H1 (cell line): ENCODE data around the gene JDP2. TPM values are rescaled to one million over a fixed set of nuclear protein-coding genes. Genes with fewer than 3 reads are reported as not detected.

ENCODE experiments used
- CTCF ChIA-PET: fragments of 300-600 bp; sonication (Branson Sonifier 250); formaldehyde crosslinking; loops from one replicate; lab custom pipeline; 2021; ENCODE audit not compliant: partially characterized antibody; lab: Charles Lee
- POLR2A ChIA-PET: fragments of 300-600 bp; sonication (Branson Sonifier 250); formaldehyde crosslinking; loops from one replicate; lab custom pipeline; 2021; ENCODE audit warnings: inconsistent platforms; ENCODE audit not compliant: partially characterized antibody; lab: Charles Lee
- DNase-seq, 2 experiments: peaks; one replicate each; pipeline versions ENCODE4 v3.0.0 to v3.0.0-alpha.2; 2010 to 2022; ENCODE audit warnings: low spot score in 2 of 2, low read depth in 1 of 2, mixed read lengths in 1 of 2
- FAIRE-seq: peaks from 2 replicates; lab custom pipeline; 2011; peaks lifted over from hg19 to GRCh38; lab: Jason Lieb, UNC
- H2AFZ ChIP-seq: 2 replicates; pipeline ENCODE4 v1.8.1; 2012; ENCODE audit warnings: low read length, inconsistent platforms
- H2AK5ac ChIP-seq: 2 replicates; pipeline ENCODE4 v1.6.1; 2013; ENCODE audit warnings: low read depth, low read length
- H2BK120ac ChIP-seq: replicated peaks from 2 replicates; pipeline ENCODE3; 2013; ENCODE audit warnings: low read depth, low read length, inconsistent platforms
- H2BK12ac ChIP-seq: 2 replicates; pipeline ENCODE4 v1.6.1; 2013; ENCODE audit warnings: low read depth, low read length
- H2BK15ac ChIP-seq: 2 replicates; pipeline ENCODE4 v1.6.1; 2013; ENCODE audit warnings: low read length
- H2BK20ac ChIP-seq: 2 replicates; pipeline ENCODE4 v1.6.1; 2013; ENCODE audit warnings: low read length
- H2BK5ac ChIP-seq: 2 replicates; pipeline ENCODE4 v1.6.1; 2013; ENCODE audit warnings: low read depth, low read length
- H3K14ac ChIP-seq: 2 replicates; pipeline ENCODE4 v1.6.1; 2013; ENCODE audit warnings: inconsistent platforms; ENCODE audit not compliant: insufficient read length
- H3K18ac ChIP-seq: 2 replicates; pipeline ENCODE4 v1.6.1; 2013; ENCODE audit warnings: low read length; ENCODE audit errors: extremely low read depth
- H3K23ac ChIP-seq: 2 replicates; pipeline ENCODE4 v1.6.1; 2013; ENCODE audit warnings: inconsistent platforms; ENCODE audit not compliant: insufficient read length
- H3K23me2 ChIP-seq: 2 replicates; pipeline ENCODE4 v1.6.1; 2013; ENCODE audit warnings: low read depth, low read length
- H3K27ac ChIP-seq: 2 replicates; pipeline ENCODE4 v1.6.1; 2011; ENCODE audit warnings: low read depth, low read length, inconsistent platforms
- H3K27me3 ChIP-seq, 4 experiments: replicated peaks in 1 of 4; 1 replicate in 1 of 4; 2 replicates in 3 of 4; pipeline versions ENCODE4 v1.6.1 to v1.8.1; 2011 to 2013; ENCODE audit warnings: low read length in 3 of 4, mild to moderate bottlenecking in 3 of 4, inconsistent platforms in 2 of 4, mixed read lengths in 2 of 4, moderate library complexity in 1 of 4; ENCODE audit not compliant: control insufficient read depth in 3 of 4, insufficient read depth in 3 of 4; ENCODE audit errors: extremely low read depth in 1 of 4
- H3K36me3 ChIP-seq, 4 experiments: 2 replicates each; pipeline versions ENCODE4 v1.6.1 to v1.8.1; 2011 to 2013; ENCODE audit warnings: mild to moderate bottlenecking in 4 of 4, low read length in 3 of 4, moderate library complexity in 2 of 4, control low read depth in 1 of 4, inconsistent platforms in 1 of 4; ENCODE audit not compliant: insufficient read depth in 4 of 4, control insufficient read depth in 2 of 4
- H3K4ac ChIP-seq: replicated peaks from 2 replicates; pipeline ENCODE3; 2013; ENCODE audit warnings: low read length, low read depth, mixed read lengths, inconsistent platforms; ENCODE audit not compliant: insufficient read length
- H3K4me1 ChIP-seq, 4 experiments: replicated peaks in 1 of 4; 1 replicate in 1 of 4; 2 replicates in 3 of 4; pipeline versions ENCODE4 v1.6.1 to v1.8.1; 2011 to 2013; ENCODE audit warnings: low read length in 3 of 4, inconsistent platforms in 2 of 4, mixed read lengths in 1 of 4; ENCODE audit not compliant: insufficient read depth in 4 of 4, control insufficient read depth in 3 of 4
- H3K4me2 ChIP-seq, 2 experiments: 2 replicates each; pipeline versions ENCODE4 v1.6.1 to v1.8.1; 2011 to 2013; ENCODE audit warnings: low read depth in 2 of 2, low read length in 2 of 2, control low read depth in 1 of 2, inconsistent platforms in 1 of 2, mild to moderate bottlenecking in 1 of 2; ENCODE audit not compliant: insufficient read depth in 1 of 2
- H3K4me3 ChIP-seq, 4 experiments: fragments of 200-600, 300-600 bp in 1 of 4; sonication (generic), shearing (Covaris generic), sonication (Bioruptor Twin) in 1 of 4; 2 replicates each; pipeline versions ENCODE4 v1.5.1 to v1.8.1; 2011 to 2016; ENCODE audit warnings: low read length in 4 of 4, low read depth in 3 of 4, control low read depth in 2 of 4, inconsistent platforms in 2 of 4, mild to moderate bottlenecking in 2 of 4, mixed read lengths in 1 of 4, moderate library complexity in 1 of 4; ENCODE audit not compliant: insufficient read depth in 2 of 4; ENCODE audit errors: extremely low read depth in 1 of 4
- H3K56ac ChIP-seq: replicated peaks from 2 replicates; pipeline ENCODE3; 2013; ENCODE audit warnings: low read depth, mild to moderate bottlenecking, mixed read lengths, low read length, inconsistent platforms; ENCODE audit not compliant: insufficient read length
- H3K79me1 ChIP-seq: 2 replicates; pipeline ENCODE4 v1.6.1; 2013; ENCODE audit warnings: low read depth, low read length, control low read depth
- H3K79me2 ChIP-seq, 2 experiments: 2 replicates each; pipeline versions ENCODE4 v1.6.1 to v1.8.1; 2012 to 2013; ENCODE audit warnings: low read length in 2 of 2, mild to moderate bottlenecking in 2 of 2, inconsistent platforms in 1 of 2; ENCODE audit not compliant: insufficient read depth in 2 of 2, control insufficient read depth in 1 of 2
- H3K9ac ChIP-seq, 4 experiments: replicated peaks in 1 of 4; 1 replicate in 1 of 4; 2 replicates in 3 of 4; pipeline versions ENCODE4 v1.6.1 to v1.8.1; 2011 to 2013; ENCODE audit warnings: low read depth in 3 of 4, low read length in 3 of 4, control low read depth in 2 of 4, mild to moderate bottlenecking in 2 of 4, moderate library complexity in 2 of 4, inconsistent platforms in 1 of 4; ENCODE audit errors: extremely low read depth in 1 of 4
- H3K9me3 ChIP-seq, 2 experiments: 2 replicates each; pipeline versions ENCODE4 v1.6.1 to v1.8.1; 2012 to 2013; ENCODE audit warnings: mild to moderate bottlenecking in 2 of 2, moderate library complexity in 2 of 2, control low read depth in 1 of 2, inconsistent platforms in 1 of 2, low read depth in 1 of 2, low read length in 1 of 2, mixed read lengths in 1 of 2; ENCODE audit not compliant: insufficient read depth in 2 of 2
- H4K20me1 ChIP-seq, 2 experiments: replicated peaks in 1 of 2; 2 replicates each; pipeline versions ENCODE3 to v1.8.1; 2011 to 2013; ENCODE audit warnings: inconsistent platforms in 2 of 2, low read length in 2 of 2, mild to moderate bottlenecking in 1 of 2; ENCODE audit not compliant: insufficient read depth in 2 of 2, control insufficient read depth in 1 of 2
- H4K5ac ChIP-seq: 2 replicates; pipeline ENCODE4 v1.6.1; 2013; ENCODE audit warnings: low read length, low read depth, mixed read lengths, inconsistent platforms; ENCODE audit not compliant: insufficient read length
- H4K8ac ChIP-seq: 2 replicates; pipeline ENCODE4 v1.8.0; 2013; ENCODE audit warnings: mild to moderate bottlenecking, moderate library complexity, low read length, inconsistent platforms; ENCODE audit not compliant: insufficient read depth; ENCODE audit errors: extremely low read depth
- H4K91ac ChIP-seq: replicated peaks from 2 replicates; pipeline ENCODE3; 2013; ENCODE audit warnings: low read length, mixed read lengths, inconsistent platforms; ENCODE audit not compliant: insufficient read length
- CTBP2 ChIP-seq: IDR thresholded peaks from 2 replicates; pipeline ENCODE4 v1.7.0; 2011; ENCODE audit warnings: borderline replicate concordance, mild to moderate bottlenecking, moderate library complexity, mixed read lengths, low read length; ENCODE audit not compliant: insufficient read depth, insufficient read length
- FOSL1 ChIP-seq: IDR thresholded peaks from 2 replicates; pipeline ENCODE4 v1.6.1; 2011; ENCODE audit warnings: mild to moderate bottlenecking, low read depth, low read length, moderate library complexity; ENCODE audit not compliant: insufficient read depth
- JUND ChIP-seq: IDR thresholded peaks from 2 replicates; pipeline ENCODE4 v1.6.1; 2011; ENCODE audit warnings: mild to moderate bottlenecking, improper control_type of control experiment, low read length
- KDM5A ChIP-seq: fragments of 200-600 bp; IDR thresholded peaks from 2 replicates; pipeline ENCODE4 v1.7.1; 2012; ENCODE audit warnings: mild to moderate bottlenecking, low read length, inconsistent platforms, mixed read lengths
- MAFK ChIP-seq: IDR thresholded peaks from 2 replicates; pipeline ENCODE4 v1.6.1; 2012; ENCODE audit warnings: low read depth, mild to moderate bottlenecking, improper control_type of control experiment, low read length
- POLR2A ChIP-seq, 2 experiments: IDR thresholded peaks; 1 replicate in 1 of 2; 2 replicates in 1 of 2; pipeline ENCODE4 v1.6.1; 2011; ENCODE audit warnings: low read depth in 2 of 2, low read length in 2 of 2, mild to moderate bottlenecking in 2 of 2; ENCODE audit errors: control extremely low read depth in 1 of 2
- RAD21 ChIP-seq, 2 experiments: IDR thresholded peaks in 1 of 2; conservative IDR thresholded peaks in 1 of 2; 2 replicates each; pipeline ENCODE4 v1.6.1; 2011; ENCODE audit warnings: low read depth in 2 of 2, low read length in 2 of 2, improper control_type of control experiment in 1 of 2, inconsistent platforms in 1 of 2, mild to moderate bottlenecking in 1 of 2, moderate library complexity in 1 of 2
- SP4 ChIP-seq: IDR thresholded peaks from 2 replicates; pipeline ENCODE4 v1.6.1; 2012; ENCODE audit warnings: low read length, inconsistent platforms
- SUZ12 ChIP-seq: fragments of 200-600 bp; sonication (generic); IDR thresholded peaks from 2 replicates; pipeline ENCODE4 v1.6.1; 2012; ENCODE audit warnings: mild to moderate bottlenecking, inconsistent platforms, low read length, moderate library complexity, mixed read lengths
- TBP ChIP-seq: IDR thresholded peaks from 2 replicates; pipeline ENCODE4 v1.6.1; 2011; ENCODE audit warnings: low read depth, low read length, improper control_type of control experiment
- YY1 ChIP-seq: IDR thresholded peaks from 2 replicates; pipeline ENCODE4 v1.6.1; 2011; ENCODE audit warnings: low read depth, mild to moderate bottlenecking, low read length
- WGBS, 2 experiments: shearing (Covaris generic) in 1 of 2; methylation state at CpG; one replicate each; pipeline versions ENCODE4 v1.1.6 to v1.1.7; 2013 to 2015; ENCODE audit warnings: low lambda C conversion rate in 2 of 2, mixed read lengths in 2 of 2, inconsistent platforms in 1 of 2, low coverage in 1 of 2, missing lambda C conversion rate in 1 of 2; ENCODE audit not compliant: insufficient replicate concordance in 2 of 2, insufficient coverage in 1 of 2, insufficient read length in 1 of 2; ENCODE audit errors: extremely low coverage in 1 of 2, missing lambda C conversion rate in 1 of 2; 5-methylcytosine and 5-hydroxymethylcytosine counted together
- polyA plus RNA-seq, 7 experiments: library from polyadenylated mRNA; depleted of rRNA in 3 of 7; stranded (reverse) in 5 of 7; unstranded in 2 of 7; fragments of >200 nt in 5 of 7; fragments of 200-250 nt in 2 of 7; gene quantifications; 1 replicate in 5 of 7; 2 replicates in 1 of 7; 4 replicates in 1 of 7; pipeline versions ENCODE4 v1.2.1 to v1.2.3, GENCODE V29; 2011 to 2013; ENCODE audit warnings: missing spikeins in 2 of 7, mixed read lengths in 2 of 7
- total RNA-seq: library from RNA; stranded (reverse); fragmentation: NEBNext Ultra II Directional; extraction: Animal tissue kit (Norgen Biotek cat#: 25700); gene quantifications from 2 replicates; pipeline ENCODE4 v1.2.1, GENCODE V29; 2021
- TF ChIP-seq, protein P1 (sequence below): IDR thresholded peaks from 2 replicates; pipeline ENCODE4 v1.6.1; 2012; ENCODE audit warnings: low read length, inconsistent platforms

Gene JDP2
- total and polyA plus RNA-seq, 2 of the 8 experiments (the other 6 are each of a cell fraction or from before 2014, with no cell fraction given): 8.9 to 27.2 TPM

DNA sequence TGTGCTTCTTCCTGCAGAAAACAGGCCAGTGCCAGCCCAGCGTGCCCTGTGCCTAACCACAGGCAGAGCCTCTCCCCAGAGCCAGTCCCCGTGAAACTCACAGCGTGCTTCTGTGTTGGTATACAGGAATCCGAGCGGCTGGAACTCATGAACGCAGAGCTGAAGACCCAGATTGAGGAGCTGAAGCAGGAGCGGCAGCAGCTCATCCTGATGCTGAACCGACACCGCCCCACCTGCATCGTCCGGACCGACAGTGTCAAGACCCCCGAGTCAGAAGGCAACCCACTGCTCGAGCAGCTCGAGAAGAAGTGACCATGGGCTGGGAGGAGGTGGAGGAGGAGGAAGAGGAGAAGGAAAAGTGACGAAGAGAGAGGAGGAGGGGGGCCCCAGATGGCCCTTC is 41.3 kb downstream of the JDP2 start:
- Histone ChIP-seq H4K91ac (no peak overlapping the region), H2AK5ac (no peak overlapping the region), H2BK15ac (no peak overlapping the region), H3K23ac (no peak overlapping the region), H3K4me1 (peaks cover 0 to 1% (median under 1%) of the 10 kb centered on the region in 4 experiments; a peak in 2 of 7 replicates), H3K36me3 (peaks cover 0 to 32% (median 6%) of the 10 kb centered on the region in 4 experiments; a peak in 6 of 8 replicates), H3K27me3 (0 out of 7 replicates have a peak, but pooled peaks cover 0 to 2% (median 0%) of the 10 kb centered on the region in 4 experiments), H2BK120ac (no peak overlapping the region), H2BK12ac (no peak overlapping the region), H3K14ac (no peak overlapping the region), H4K5ac (no peak overlapping the region), H3K4me3 (no peak overlapping the region), H3K18ac (no peak overlapping the region), H3K27ac (no peak overlapping the region), H2BK20ac (no peak overlapping the region), H4K8ac (no peak overlapping the region), H2AFZ (no peak overlapping the region), H3K9ac (no peak overlapping the region), H4K20me1 (no peaks in the 10 kb centered on the region), H3K79me1 (no peaks in the 10 kb centered on the region; the same call in 1 of the 2 replicates), H3K56ac (no peak overlapping the region), H3K23me2 (no peaks in the 10 kb centered on the region), H3K4ac (no peak overlapping the region), H3K9me3 (no peaks in the 10 kb centered on the region), H3K79me2 (no peaks in the 10 kb centered on the region), H3K4me2 (no peak overlapping the region), H2BK5ac (no peak overlapping the region)
- DNase-seq (no peak), FAIRE-seq (no peak)
- ChIA-PET POLR2A (interaction anchor here (0.8 to 1.4 kb wide), 4 partner anchors 11 to 35 kb away, joined by 3 to 6 read pairs (median 4); no protein-coding TSS in a partner anchor), CTCF (interaction anchor here (0.9 to 2.9 kb wide), 4 partner anchors 19 to 168 kb away, joined by 3 to 13 read pairs (median 6); no protein-coding TSS in a partner anchor)
- 90% methylated on average over 16 of the region's 16 CpGs; no CpG with 5 or more reads in 1 of the 2 experiments for WGBS, 2 experiments
- TF ChIP-seq SP4: no peak
- no peak for TF ChIP-seq CTBP2
- TF ChIP-seq JUND: no peak
- TF ChIP-seq RAD21 (IDR thresholded peaks at IDR 0.05 in 1 of 2, conservative IDR thresholded peaks at IDR 0.05 in 1 of 2; ENCODE audit: low read depth in 2 of 2, low read length in 2 of 2): no peak
- no peak for TF ChIP-seq KDM5A
- no peak for TF ChIP-seq TBP
- no peak for TF ChIP-seq SUZ12
- no peak for TF ChIP-seq MAFK
- TF ChIP-seq, protein P1, sequence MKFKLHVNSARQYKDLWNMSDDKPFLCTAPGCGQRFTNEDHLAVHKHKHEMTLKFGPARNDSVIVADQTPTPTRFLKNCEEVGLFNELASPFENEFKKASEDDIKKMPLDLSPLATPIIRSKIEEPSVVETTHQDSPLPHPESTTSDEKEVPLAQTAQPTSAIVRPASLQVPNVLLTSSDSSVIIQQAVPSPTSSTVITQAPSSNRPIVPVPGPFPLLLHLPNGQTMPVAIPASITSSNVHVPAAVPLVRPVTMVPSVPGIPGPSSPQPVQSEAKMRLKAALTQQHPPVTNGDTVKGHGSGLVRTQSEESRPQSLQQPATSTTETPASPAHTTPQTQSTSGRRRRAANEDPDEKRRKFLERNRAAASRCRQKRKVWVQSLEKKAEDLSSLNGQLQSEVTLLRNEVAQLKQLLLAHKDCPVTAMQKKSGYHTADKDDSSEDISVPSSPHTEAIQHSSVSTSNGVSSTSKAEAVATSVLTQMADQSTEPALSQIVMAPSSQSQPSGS: no peak
- no peak for TF ChIP-seq YY1
- no peak for TF ChIP-seq FOSL1
- no peak for TF ChIP-seq POLR2A (IDR thresholded peaks at IDR 0.05; ENCODE audit: control extremely low read depth in 1 of 2, low read depth in 2 of 2, low read length in 2 of 2)
